ENCODE results near the gene ARID4B. TPM values are rescaled to one million over a fixed set of nuclear protein-coding genes. Genes with fewer than 3 reads are reported as not detected.

The ARID4B gene
- total and polyA plus RNA-seq, 2 donors (not counting 3 experiments of a cell fraction or from before 2014, with no cell fraction given), result 6.7 to 40.7 TPM

- CTCF ChIA-PET, result interaction anchor here (0.6 to 1.4 kb wide), 6 partner anchors 57 to 674 kb away, joined by 3 to 5 read pairs (median 4); no protein-coding TSS in a partner anchor
- dilution Hi-C loops (cut with MboI; ENCODE audit: extremely low pct_ligation_motif_present, low sequenced_read_pairs), result no loop called here
- Histone ChIP-seq H3K4me1 (ENCODE audit: control insufficient read depth, extremely low read depth, insufficient read depth, low read length) (peaks cover 4% of the 10 kb centered on the region), H3K27ac (ENCODE audit: insufficient read depth, low read depth, low read length) (peak within 1 kb of the TSS; percentile 66), H3K4me2 (ENCODE audit: insufficient read depth, low read length) (peak within 1 kb of the TSS; percentile 91), H2AFZ (ENCODE audit: low read depth, low read length) (peak within 1 kb of the TSS; percentile 85), H3K27me3 (ENCODE audit: control insufficient read depth in 2 of 2, insufficient read depth in 2 of 2, low read length in 2 of 2) (no peaks in the 10 kb centered on the region), H3K9ac (replicated peaks; ENCODE audit: extremely low read depth, insufficient read depth, low read length) (peak within 1 kb of the TSS; percentile 81), H3K9me1 (replicated peaks; ENCODE audit: control insufficient read depth, extremely low read depth, insufficient read depth, low read length) (no peaks in the 10 kb centered on the region), H4K20me1 (replicated peaks; ENCODE audit: control insufficient read depth, extremely low read depth, insufficient read depth, low read length) (no peaks in the 10 kb centered on the region), H3K36me3 (ENCODE audit: control insufficient read depth in 2 of 2, extremely low read depth in 1 of 2, insufficient read depth in 2 of 2, low read length in 2 of 2) (peaks cover 8% of the 10 kb centered on the region in 2 experiments), H3K79me2 (ENCODE audit: control insufficient read depth, insufficient read depth, low read length) (peaks cover 25% of the 10 kb centered on the region), H3K4me3 (replicated peaks in 1 of 3; ENCODE audit: insufficient read depth in 1 of 3, low read depth in 1 of 3, low read length in 3 of 3) (peak within 1 kb of the TSS; percentile 77 to 93 (median 86)), H3K9me3 (replicated peaks; ENCODE audit: control insufficient read depth, insufficient read depth, low read length) (no peaks in the 10 kb centered on the region)
- POLR2A ChIA-PET, result no interaction called here
- DNase-seq (ENCODE audit: low read depth, low spot score) (peak; percentile 93), FAIRE-seq (peak; percentile 74)
- BruUV-seq (replicated peaks), result TSS peak; percentile 79
- no peak for TF ChIP-seq MYC (IDR thresholded peaks at IDR 0.05; ENCODE audit: low read depth, low read length)
- peak; percentile 93 for TF ChIP-seq POLR2A (IDR thresholded peaks at IDR 0.05; ENCODE audit: low read depth, low read length)
- TF ChIP-seq, protein P1, sequence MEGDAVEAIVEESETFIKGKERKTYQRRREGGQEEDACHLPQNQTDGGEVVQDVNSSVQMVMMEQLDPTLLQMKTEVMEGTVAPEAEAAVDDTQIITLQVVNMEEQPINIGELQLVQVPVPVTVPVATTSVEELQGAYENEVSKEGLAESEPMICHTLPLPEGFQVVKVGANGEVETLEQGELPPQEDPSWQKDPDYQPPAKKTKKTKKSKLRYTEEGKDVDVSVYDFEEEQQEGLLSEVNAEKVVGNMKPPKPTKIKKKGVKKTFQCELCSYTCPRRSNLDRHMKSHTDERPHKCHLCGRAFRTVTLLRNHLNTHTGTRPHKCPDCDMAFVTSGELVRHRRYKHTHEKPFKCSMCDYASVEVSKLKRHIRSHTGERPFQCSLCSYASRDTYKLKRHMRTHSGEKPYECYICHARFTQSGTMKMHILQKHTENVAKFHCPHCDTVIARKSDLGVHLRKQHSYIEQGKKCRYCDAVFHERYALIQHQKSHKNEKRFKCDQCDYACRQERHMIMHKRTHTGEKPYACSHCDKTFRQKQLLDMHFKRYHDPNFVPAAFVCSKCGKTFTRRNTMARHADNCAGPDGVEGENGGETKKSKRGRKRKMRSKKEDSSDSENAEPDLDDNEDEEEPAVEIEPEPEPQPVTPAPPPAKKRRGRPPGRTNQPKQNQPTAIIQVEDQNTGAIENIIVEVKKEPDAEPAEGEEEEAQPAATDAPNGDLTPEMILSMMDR (IDR thresholded peaks at IDR 0.05; ENCODE audit: extremely low read depth in 1 of 2, insufficient read depth in 1 of 2, low read depth in 1 of 2, low read length in 2 of 2), result peak in 1 of 2 donors; percentile 28
- no peak for TF ChIP-seq MAX (IDR thresholded peaks at IDR 0.05; ENCODE audit: insufficient read depth, insufficient read length)
- no peak for TF ChIP-seq FOS (IDR thresholded peaks at IDR 0.05; ENCODE audit: borderline replicate concordance, insufficient read depth, low read length)
- peak; percentile 98 for TF ChIP-seq POLR2AphosphoS5 (IDR thresholded peaks at IDR 0.05; ENCODE audit: insufficient read depth, low read depth, low read length)
- no peak for TF ChIP-seq EZH2 (IDR thresholded peaks at IDR 0.05; ENCODE audit: borderline replicate concordance, low read depth, low read length, severe bottlenecking)
- TF ChIP-seq GATA2 (IDR thresholded peaks at IDR 0.05; ENCODE audit: insufficient read depth, insufficient read length, low read depth, low read length), result no peak
- no peak for TF ChIP-seq JUN (IDR thresholded peaks at IDR 0.05; ENCODE audit: borderline replicate concordance, insufficient read depth, insufficient read length, low read depth)
- intact Hi-C loops (cut with micrococcal nuclease), result loop anchor here (5.0 kb wide), 1 partner anchor 166 kb away; the partner anchor contains the start of genes ARID4B and GGPS1
Observed at GRCh38 chr1:235160957-235161684, 166.9 kb downstream of the ARID4B start, which contains the start of gene RBM34. Gene RBM34, minus strand, starts transcription at chr1:235161250. Its CDS starts 24 bp downstream, at chr1:235161226.
